Measurements from ENCODE around the gene FGD4.
A peak's percentile ranks its signal among the peaks of the same experiment; 100 is the strongest.

FGD4 gene

GRCh38 chr12:32600681-32601080 is 201.3 kb downstream of the FGD4 start:
- no peaks in the 10 kb centered on the region for H3K9me3 Mint-ChIP-seq
- no peaks in the 10 kb centered on the region for H3K27me3 Mint-ChIP-seq
- H3K4me3 Mint-ChIP-seq: no peak overlapping the region
- H3K27ac Mint-ChIP-seq: no peak overlapping the region
- H3K4me1 Mint-ChIP-seq: peaks cover 12% of the 10 kb centered on the region
- no peak for DNase-seq
- no peak for ATAC-seq

- Mint-ChIP-seq H3K4me3 (no peak overlapping the region), H3K4me1 (peaks cover 12% of the 10 kb centered on the region), H3K9me3 (no peaks in the 10 kb centered on the region), H3K27ac (no peak overlapping the region), H3K27me3 (no peaks in the 10 kb centered on the region)
- ATAC-seq (no peak), DNase-seq (no peak)
Measured at GRCh38 chr12:32603071-32603470, 203.7 kb downstream of the FGD4 start.

GRCh38 chr12:32603858-32604257 is 204.5 kb downstream of the FGD4 start:
- peak; percentile 100 for ATAC-seq

GRCh38 chr12:32604565-32604964 is 205.2 kb downstream of the FGD4 start:
- H3K9me3 Mint-ChIP-seq: no peaks in the 10 kb centered on the region
- no peak for ATAC-seq
- peak overlapping the region in 1 of 2 donors; percentile 17 for H3K4me3 Mint-ChIP-seq
- H3K27me3 Mint-ChIP-seq: no peaks in the 10 kb centered on the region
- DNase-seq: no peak
- peak overlapping the region in 1 of 2 donors; percentile 67 for H3K27ac Mint-ChIP-seq
- H3K4me1 Mint-ChIP-seq: peaks cover 12% of the 10 kb centered on the region

More at GRCh38 chr12:32603858-32604257, 204.5 kb downstream of the FGD4 start:
- peak overlapping the region in 1 of 2 donors; percentile 17 for H3K4me3 Mint-ChIP-seq
- peaks cover 12% of the 10 kb centered on the region for H3K4me1 Mint-ChIP-seq
- no peaks in the 10 kb centered on the region for H3K27me3 Mint-ChIP-seq
- peak overlapping the region in 1 of 2 donors; percentile 28 for H3K27ac Mint-ChIP-seq
- peak; percentile 47 to 69 for DNase-seq
- H3K9me3 Mint-ChIP-seq: no peaks in the 10 kb centered on the region

GRCh38 chr12:32605326-32606095 is 206.2 kb downstream of the FGD4 start:
- peaks cover 12% of the 10 kb centered on the region for H3K4me1 Mint-ChIP-seq
- no peak for DNase-seq
- no peaks in the 10 kb centered on the region for H3K27me3 Mint-ChIP-seq
- H3K9me3 Mint-ChIP-seq: no peaks in the 10 kb centered on the region
- ATAC-seq: no peak
- no peak overlapping the region for H3K4me3 Mint-ChIP-seq
- peak overlapping the region in 1 of 2 donors; percentile 30 for H3K27ac Mint-ChIP-seq

- Mint-ChIP-seq H3K4me3 (no peak overlapping the region), H3K4me1 (peaks cover 12% of the 10 kb centered on the region), H3K9me3 (no peaks in the 10 kb centered on the region), H3K27ac (no peak overlapping the region), H3K27me3 (no peaks in the 10 kb centered on the region)
- ATAC-seq (no peak), DNase-seq (no peak)
Measured at GRCh38 chr12:32606443-32606842, 207.1 kb downstream of the FGD4 start.

GRCh38 chr12:32609966-32610365 is 210.6 kb downstream of the FGD4 start:
- ATAC-seq: no peak
- no peaks in the 10 kb centered on the region for H3K4me1 Mint-ChIP-seq
- no peak overlapping the region for H3K4me3 Mint-ChIP-seq
- H3K9me3 Mint-ChIP-seq: no peaks in the 10 kb centered on the region
- H3K27ac Mint-ChIP-seq: no peak overlapping the region
- no peaks in the 10 kb centered on the region for H3K27me3 Mint-ChIP-seq
- no peak for DNase-seq

- no peak for ATAC-seq
- Mint-ChIP-seq H3K4me3 (no peak overlapping the region), H3K27ac (no peak overlapping the region), H3K4me1 (no peaks in the 10 kb centered on the region), H3K9me3 (no peaks in the 10 kb centered on the region), H3K27me3 (peaks cover 7% of the 10 kb centered on the region)
- DNase-seq: no peak
Measured at GRCh38 chr12:32611986-32612385, 212.6 kb downstream of the FGD4 start.

- Mint-ChIP-seq H3K27me3 (peaks cover 7% of the 10 kb centered on the region), H3K9me3 (no peaks in the 10 kb centered on the region), H3K4me1 (no peaks in the 10 kb centered on the region), H3K4me3 (no peak overlapping the region), H3K27ac (peak overlapping the region in 1 of 2 donors; percentile 65)
- ATAC-seq (no peak), DNase-seq (no peak)
Measured at GRCh38 chr12:32612658-32613614, 213.6 kb downstream of the FGD4 start.

- DNase-seq: no peak
- no peaks in the 10 kb centered on the region for H3K9me3 Mint-ChIP-seq
- H3K27me3 Mint-ChIP-seq: peaks cover 7% of the 10 kb centered on the region
- no peak overlapping the region for H3K4me3 Mint-ChIP-seq
- no peak overlapping the region for H3K27ac Mint-ChIP-seq
- no peaks in the 10 kb centered on the region for H3K4me1 Mint-ChIP-seq
- no peak for ATAC-seq
Measured at GRCh38 chr12:32615441-32615840, 216.1 kb downstream of the FGD4 start.

GRCh38 chr12:32617534-32617933 is 218.2 kb downstream of the FGD4 start:
- H3K27ac Mint-ChIP-seq: no peak overlapping the region
- ATAC-seq (no peak), DNase-seq (no peak)
- no peaks in the 10 kb centered on the region for H3K9me3 Mint-ChIP-seq
- no peaks in the 10 kb centered on the region for H3K4me1 Mint-ChIP-seq
- H3K27me3 Mint-ChIP-seq: peaks cover 7% of the 10 kb centered on the region
- no peak overlapping the region for H3K4me3 Mint-ChIP-seq

- H3K27me3 Mint-ChIP-seq: peaks cover 7% of the 10 kb centered on the region
- DNase-seq (no peak), ATAC-seq (no peak)
- H3K9me3 Mint-ChIP-seq: no peaks in the 10 kb centered on the region
- H3K27ac Mint-ChIP-seq: no peak overlapping the region
- H3K4me3 Mint-ChIP-seq: no peak overlapping the region
- H3K4me1 Mint-ChIP-seq: no peaks in the 10 kb centered on the region
Measured at GRCh38 chr12:32618115-32618514, 218.8 kb downstream of the FGD4 start.

GRCh38 chr12:32627976-32628375 is 228.6 kb downstream of the FGD4 start:
- H3K27me3 Mint-ChIP-seq: no peaks in the 10 kb centered on the region
- no peak overlapping the region for H3K4me3 Mint-ChIP-seq

GRCh38 chr12:32641287-32641901 is 242.0 kb downstream of the FGD4 start:
- Mint-ChIP-seq H3K9me3 (peaks cover 0 to 6% of the 10 kb centered on the region in 2 donors), H3K27ac (no peak overlapping the region), H3K27me3 (no peaks in the 10 kb centered on the region), H3K4me3 (no peak overlapping the region), H3K4me1 (no peaks in the 10 kb centered on the region)
- ATAC-seq (no peak), DNase-seq (no peak)

More at GRCh38 chr12:32627976-32628375, 228.6 kb downstream of the FGD4 start:
- no peaks in the 10 kb centered on the region for H3K9me3 Mint-ChIP-seq
- no peaks in the 10 kb centered on the region for H3K4me1 Mint-ChIP-seq
- DNase-seq (no peak), ATAC-seq (no peak)
- H3K27ac Mint-ChIP-seq: no peak overlapping the region

- DNase-seq: no peak
Measured at GRCh38 chr12:32644431-32644830, 245.1 kb downstream of the FGD4 start.

More at GRCh38 chr12:32644431-32644830, 245.1 kb downstream of the FGD4 start:
- H3K27ac Mint-ChIP-seq: no peak overlapping the region
- no peaks in the 10 kb centered on the region for H3K9me3 Mint-ChIP-seq
- no peaks in the 10 kb centered on the region for H3K4me1 Mint-ChIP-seq
- no peaks in the 10 kb centered on the region for H3K27me3 Mint-ChIP-seq
- ATAC-seq: no peak
- no peak overlapping the region for H3K4me3 Mint-ChIP-seq

All from stimulated activated naive CD8-positive, alpha-beta T cell treated with anti-CD3 and anti-CD28 coated beads, Interleukin-15, amount 100 ng/mL, for 72 hours (primary cell).